ENCODE measurements around the gene RIPOR1.
A peak's percentile ranks its signal among the peaks of the same experiment; 100 is the strongest.

Gene RIPOR1

GRCh38 chr16:67552476-67552875 lies 23.8 kb downstream of the RIPOR1 start:
- DNase-seq (ENCODE audit: low read depth in 2 of 2) = no peak

GRCh38 chr16:67555795-67556212 lies 27.2 kb downstream of the RIPOR1 start:
- DNase-seq (ENCODE audit: low read depth in 2 of 2) = no peak

GRCh38 chr16:67558859-67559258 lies 30.2 kb downstream of the RIPOR1 start:
- DNase-seq (ENCODE audit: low read depth in 2 of 2) = no peak

GRCh38 chr16:67560827-67561342 lies 32.3 kb downstream of the RIPOR1 start:
- no peak for DNase-seq (ENCODE audit: low read depth in 2 of 2)

- no peak for DNase-seq (ENCODE audit: low read depth in 2 of 2)
Measured at GRCh38 chr16:67561501-67561823, 32.8 kb downstream of the RIPOR1 start.

- peak; percentile 91 to 92 for DNase-seq (ENCODE audit: low read depth in 2 of 2)
Measured at GRCh38 chr16:67561824-67562525, 33.3 kb downstream of the RIPOR1 start.

- peak; percentile 58 to 64 for DNase-seq (ENCODE audit: low read depth in 2 of 2)
Measured at GRCh38 chr16:67562526-67562917, 33.9 kb downstream of the RIPOR1 start, which contains the start of gene CTCF. CTCF (plus strand) TSS chr16:67562526; CDS start chr16:67610833, 48,307 bp downstream.

- DNase-seq (ENCODE audit: low read depth in 2 of 2) = no peak
Measured at GRCh38 chr16:67562918-67563707, 34.5 kb downstream of the RIPOR1 start.

- DNase-seq (ENCODE audit: low read depth in 2 of 2) = no peak
Measured at GRCh38 chr16:67563708-67564468, 35.3 kb downstream of the RIPOR1 start.

GRCh38 chr16:67565470-67566100 lies 37.0 kb downstream of the RIPOR1 start:
- DNase-seq (ENCODE audit: low read depth in 2 of 2) = no peak

GRCh38 chr16:67571464-67571863 lies 42.8 kb downstream of the RIPOR1 start:
- DNase-seq (ENCODE audit: low read depth in 2 of 2) = no peak

- DNase-seq (ENCODE audit: low read depth in 2 of 2) = peak in 1 of 2 experiments; percentile 44
Measured at GRCh38 chr16:67571981-67572431, 43.4 kb downstream of the RIPOR1 start.

GRCh38 chr16:67579686-67580085 lies 51.1 kb downstream of the RIPOR1 start:
- no peak for DNase-seq (ENCODE audit: low read depth in 2 of 2)

GRCh38 chr16:67580202-67580601 lies 51.6 kb downstream of the RIPOR1 start:
- no peak for DNase-seq (ENCODE audit: low read depth in 2 of 2)

GRCh38 chr16:67593288-67593687 lies 64.7 kb downstream of the RIPOR1 start:
- DNase-seq (ENCODE audit: low read depth in 2 of 2) = no peak

GRCh38 chr16:67593701-67594100 lies 65.1 kb downstream of the RIPOR1 start:
- DNase-seq (ENCODE audit: low read depth in 2 of 2) = no peak

GRCh38 chr16:67594256-67594915 lies 65.8 kb downstream of the RIPOR1 start:
- DNase-seq (ENCODE audit: low read depth in 2 of 2) = no peak

GRCh38 chr16:67594956-67595355 lies 66.3 kb downstream of the RIPOR1 start:
- DNase-seq (ENCODE audit: low read depth in 2 of 2) = peak; percentile 15 to 21

Measured in fibroblast of skin of left biceps (primary cell).